ENCODE results near the gene DGKI. TPM values are rescaled to one million over a fixed set of nuclear protein-coding genes. Genes with fewer than 3 reads are reported as not detected.

Gene DGKI
- total and polyA plus RNA-seq, 2 of the 13 experiments (the other 11 are each of a cell fraction or from before 2014, with no cell fraction given) = 0.09 to 0.17 TPM

DNA sequence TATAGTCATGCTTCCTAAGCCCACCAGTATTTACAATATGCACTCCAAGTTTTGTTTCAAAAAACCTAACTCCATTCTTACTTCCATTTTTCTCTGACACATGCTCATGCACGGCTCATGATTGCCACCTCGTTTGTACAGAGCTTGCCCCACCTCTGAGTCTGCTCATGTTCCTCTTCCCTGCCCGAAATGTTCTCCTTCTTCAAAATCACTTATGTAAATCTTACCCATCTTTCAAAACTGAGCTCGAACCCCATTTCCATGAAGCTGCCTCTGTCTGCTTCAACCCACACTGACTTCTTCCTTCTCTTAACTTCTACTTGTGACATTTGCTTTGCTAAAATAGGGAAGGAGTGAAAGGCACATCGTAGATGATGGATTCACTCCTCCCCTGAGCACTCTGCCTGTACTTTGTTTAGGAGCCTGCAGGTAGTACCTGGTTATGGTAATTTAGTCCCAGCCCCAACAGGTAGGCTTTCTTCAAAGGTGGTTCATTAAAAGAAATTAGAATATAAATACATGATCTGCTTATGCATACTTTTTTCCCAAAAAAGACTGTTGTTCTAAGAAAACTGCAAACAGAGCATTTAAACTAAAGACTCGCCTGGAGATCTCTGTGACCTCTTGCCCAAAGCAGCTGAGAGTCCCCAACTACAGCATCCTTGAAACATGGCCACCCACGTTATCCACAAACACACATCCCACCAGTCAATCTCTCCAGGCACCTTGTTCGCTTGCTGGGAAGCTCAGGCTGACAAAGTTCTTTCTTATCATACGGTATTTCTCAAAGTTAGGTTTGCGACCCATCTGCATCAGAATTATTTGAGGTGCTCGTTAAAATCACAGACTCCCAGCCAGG, 172.0 kb downstream of the DGKI start:
- TF ChIP-seq, protein P1, sequence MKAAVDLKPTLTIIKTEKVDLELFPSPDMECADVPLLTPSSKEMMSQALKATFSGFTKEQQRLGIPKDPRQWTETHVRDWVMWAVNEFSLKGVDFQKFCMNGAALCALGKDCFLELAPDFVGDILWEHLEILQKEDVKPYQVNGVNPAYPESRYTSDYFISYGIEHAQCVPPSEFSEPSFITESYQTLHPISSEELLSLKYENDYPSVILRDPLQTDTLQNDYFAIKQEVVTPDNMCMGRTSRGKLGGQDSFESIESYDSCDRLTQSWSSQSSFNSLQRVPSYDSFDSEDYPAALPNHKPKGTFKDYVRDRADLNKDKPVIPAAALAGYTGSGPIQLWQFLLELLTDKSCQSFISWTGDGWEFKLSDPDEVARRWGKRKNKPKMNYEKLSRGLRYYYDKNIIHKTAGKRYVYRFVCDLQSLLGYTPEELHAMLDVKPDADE (CRISPR knock-in tag; IDR thresholded peaks at IDR 0.05) = no peak
- TF ChIP-seq, protein P2, sequence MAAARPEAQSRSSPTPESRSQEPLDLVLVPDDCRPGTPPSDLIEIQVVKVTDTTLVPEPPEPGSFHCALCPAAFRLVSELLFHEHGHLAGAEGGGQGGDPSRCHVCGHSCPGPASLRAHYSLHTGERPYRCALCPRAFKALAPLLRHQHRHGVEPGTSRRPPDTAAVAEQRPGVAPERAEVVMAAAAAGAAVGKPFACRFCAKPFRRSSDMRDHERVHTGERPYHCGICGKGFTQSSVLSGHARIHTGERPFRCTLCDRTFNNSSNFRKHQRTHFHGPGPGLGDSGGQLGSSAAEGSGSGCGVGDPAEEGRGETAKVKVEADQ (CRISPR knock-in tag; IDR thresholded peaks at IDR 0.05; ENCODE audit: borderline replicate concordance) = no peak
- no peak for TF ChIP-seq ARHGAP35 (CRISPR knock-in tag; IDR thresholded peaks at IDR 0.05; ENCODE audit: borderline replicate concordance)
- H3K4me3 ChIP-seq (replicated peaks in 1 of 3; ENCODE audit: insufficient read depth in 1 of 3, low read depth in 2 of 3, low read length in 3 of 3) = no peak overlapping the region
- no peaks in the 10 kb centered on the region for H3K4me1 ChIP-seq (ENCODE audit: insufficient read depth, low read length)
- FAIRE-seq (no peak), ATAC-seq (no peak), DNase-seq (ENCODE audit: low spot score) (no peak)
- no peaks in the 10 kb centered on the region for H3K36me3 ChIP-seq (replicated peaks in 1 of 2; ENCODE audit: control insufficient read depth in 1 of 2, insufficient read depth in 2 of 2, low read length in 2 of 2)
- in situ Hi-C loops (cut with HindIII; ENCODE audit: extremely low pct_ligation_motif_present, low pct_unique_long_range_greater_than_20kb) = no loop called here
- H3K9ac ChIP-seq (ENCODE audit: insufficient read depth, low read depth, low read length) = no peak overlapping the region
- peaks cover 0 to 56% of the 10 kb centered on the region in 2 experiments; a peak in 4 of 5 replicates for H3K27me3 ChIP-seq (ENCODE audit: control insufficient read depth in 1 of 2, insufficient read depth in 2 of 2, low read length in 2 of 2)
- no peaks in the 10 kb centered on the region for H4K20me1 ChIP-seq (ENCODE audit: insufficient read depth, low read length)
- intact Hi-C loops (cut with micrococcal nuclease; ENCODE audit: unreplicated experiment) = no loop called here
- H3K27ac ChIP-seq (ENCODE audit: extremely low read length, insufficient read depth, low read length) = no peak overlapping the region
- H3K9me3 ChIP-seq (ENCODE audit: low read length) = no peaks in the 10 kb centered on the region
- WGBS (ENCODE audit: low lambda C conversion rate) = 11% methylated on average over 11 of the region's 11 CpGs
- ChIA-PET POLR2A (no interaction called here), CTCF (ENCODE audit: low intra/inter-chr PET ratio, low total read pairs) (no interaction called here)
- no peaks in the 10 kb centered on the region for H3K79me2 ChIP-seq (ENCODE audit: insufficient read depth, low read length)
- BruUV-seq (replicated peaks) = no TSS peak
- no peak overlapping the region for H2AFZ ChIP-seq (ENCODE audit: low read length)
- no peak overlapping the region for H3K4me2 ChIP-seq (ENCODE audit: low read depth, low read length)

DNA sequence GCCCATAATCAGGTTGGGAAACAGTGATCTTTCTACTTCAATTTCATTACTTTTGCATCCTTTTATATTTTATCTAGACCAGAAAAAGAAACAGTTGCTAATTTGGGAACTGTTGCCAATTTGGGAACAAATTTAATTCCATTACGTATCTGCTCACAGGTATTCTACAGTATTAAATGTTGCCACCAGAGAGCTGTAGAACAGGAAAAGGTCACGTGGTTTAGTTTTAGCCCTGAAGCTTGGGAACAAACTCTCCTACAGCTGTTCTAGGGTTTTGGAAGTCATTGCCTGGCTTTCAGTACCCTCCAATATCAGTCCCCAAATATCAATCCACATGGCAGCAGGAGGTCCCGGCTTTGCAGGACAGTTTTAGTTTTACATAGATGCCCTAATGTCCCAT, 172.7 kb downstream of the DGKI start:
- no peak for FAIRE-seq
- in situ Hi-C loops (cut with HindIII; ENCODE audit: extremely low pct_ligation_motif_present, low pct_unique_long_range_greater_than_20kb) = no loop called here

More for the DNA sequence above, 172.7 kb downstream of the DGKI start:
- Histone ChIP-seq H3K27ac (ENCODE audit: extremely low read length, insufficient read depth, low read length) (no peak overlapping the region), H3K4me2 (ENCODE audit: low read depth, low read length) (no peak overlapping the region), H3K4me1 (ENCODE audit: insufficient read depth, low read length) (no peaks in the 10 kb centered on the region), H3K4me3 (replicated peaks in 1 of 3; ENCODE audit: insufficient read depth in 1 of 3, low read depth in 2 of 3, low read length in 3 of 3) (no peak overlapping the region), H4K20me1 (ENCODE audit: insufficient read depth, low read length) (no peaks in the 10 kb centered on the region), H3K36me3 (replicated peaks in 1 of 2; ENCODE audit: control insufficient read depth in 1 of 2, insufficient read depth in 2 of 2, low read length in 2 of 2) (no peaks in the 10 kb centered on the region), H3K27me3 (ENCODE audit: control insufficient read depth in 1 of 2, insufficient read depth in 2 of 2, low read length in 2 of 2) (peaks cover 0 to 58% of the 10 kb centered on the region in 2 experiments; a peak in 4 of 5 replicates), H3K9me3 (ENCODE audit: low read length) (no peaks in the 10 kb centered on the region), H2AFZ (ENCODE audit: low read length) (no peak overlapping the region), H3K79me2 (ENCODE audit: insufficient read depth, low read length) (no peaks in the 10 kb centered on the region), H3K9ac (ENCODE audit: insufficient read depth, low read depth, low read length) (no peak overlapping the region)
- 25% methylated on average over 3 of the region's 3 CpGs for WGBS (ENCODE audit: low lambda C conversion rate)
- intact Hi-C loops (cut with micrococcal nuclease; ENCODE audit: unreplicated experiment) = no loop called here
- POLR2A ChIA-PET = no interaction called here
- CTCF ChIA-PET (ENCODE audit: low intra/inter-chr PET ratio, low total read pairs) = no interaction called here
- TF ChIP-seq ZFP36L2 (CRISPR knock-in tag; IDR thresholded peaks at IDR 0.05) (no peak), THYN1 (CRISPR knock-in tag; IDR thresholded peaks at IDR 0.05; ENCODE audit: borderline replicate concordance, low read depth) (no peak), HNF4A (CRISPR knock-in tag; IDR thresholded peaks at IDR 0.05) (no peak), RAD51 (IDR thresholded peaks at IDR 0.05; ENCODE audit: borderline replicate concordance) (peak; percentile 34; the same call in 1 of the 2 replicates)
- TF ChIP-seq, protein P3, sequence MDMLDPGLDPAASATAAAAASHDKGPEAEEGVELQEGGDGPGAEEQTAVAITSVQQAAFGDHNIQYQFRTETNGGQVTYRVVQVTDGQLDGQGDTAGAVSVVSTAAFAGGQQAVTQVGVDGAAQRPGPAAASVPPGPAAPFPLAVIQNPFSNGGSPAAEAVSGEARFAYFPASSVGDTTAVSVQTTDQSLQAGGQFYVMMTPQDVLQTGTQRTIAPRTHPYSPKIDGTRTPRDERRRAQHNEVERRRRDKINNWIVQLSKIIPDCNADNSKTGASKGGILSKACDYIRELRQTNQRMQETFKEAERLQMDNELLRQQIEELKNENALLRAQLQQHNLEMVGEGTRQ (IDR thresholded peaks at IDR 0.05; ENCODE audit: low read depth, low read length) = peak; percentile 8; the same call in 1 of the 2 replicates
- TF ChIP-seq, protein P3 (CRISPR knock-in tag; IDR thresholded peaks at IDR 0.05; ENCODE audit: borderline replicate concordance) = no peak
- DNase-seq (ENCODE audit: low spot score) (no peak), ATAC-seq (no peak)
- BruUV-seq (replicated peaks) = no TSS peak
